CD4-positive, CD25-positive, alpha-beta regulatory T cell (primary cell): ENCODE results near the gene ATXN7L3. TPM values are rescaled to one million over a fixed set of nuclear protein-coding genes. Genes with fewer than 3 reads are reported as not detected.
A peak's percentile ranks its signal among the peaks of the same experiment; 100 is the strongest.

Experiments
- ATAC-seq, 2 donors: fragments of 150-1000 bp; cut with Tn5 transposase; one replicate each; pipeline ENCODE4 v1.10.0; 2021; ENCODE audit warnings: low read depth in 2 of 2, moderate number of reproducible peaks in 2 of 2, moderate library complexity in 1 of 2
- DNase-seq, 3 donors: peaks; one replicate each; pipeline versions ENCODE4 v3.0.0 to v3.0.0-alpha.2; 2012 to 2022; ENCODE audit warnings: mixed read lengths in 1 of 3
- H3K27ac ChIP-seq: one replicate; pipeline ENCODE4 v1.7.0; 2013; ENCODE audit warnings: mild to moderate bottlenecking, low read length; ENCODE audit not compliant: insufficient read depth, poor library complexity, severe bottlenecking
- H3K27me3 ChIP-seq: one replicate; pipeline ENCODE4 v1.7.0; 2013; ENCODE audit warnings: low read length; ENCODE audit not compliant: control insufficient read depth, insufficient read depth
- H3K36me3 ChIP-seq: one replicate; pipeline ENCODE4 v1.7.0; 2013; ENCODE audit warnings: mild to moderate bottlenecking, low read length, moderate library complexity; ENCODE audit not compliant: control insufficient read depth, insufficient read depth
- H3K4me1 ChIP-seq: 2 replicates; pipeline ENCODE4 v1.7.0; 2013; ENCODE audit warnings: mild to moderate bottlenecking, low read length; ENCODE audit not compliant: insufficient read depth, control insufficient read depth, poor library complexity, severe bottlenecking
- H3K4me3 ChIP-seq: one replicate; pipeline ENCODE4 v1.7.0; 2013; ENCODE audit warnings: low read depth, mild to moderate bottlenecking, low read length, moderate library complexity
- H3K9me3 ChIP-seq, 2 experiments: 1 replicate in 1 of 2; 2 replicates in 1 of 2; pipeline ENCODE4 v1.7.0; 2013; ENCODE audit warnings: low read length in 2 of 2, mild to moderate bottlenecking in 1 of 2, moderate library complexity in 1 of 2; ENCODE audit not compliant: control insufficient read depth in 2 of 2
- H3K27ac Mint-ChIP-seq, 3 donors: one replicate each; pipeline ENCODE4 v1.8.0; 2020 to 2022; ENCODE audit warnings: mild to moderate bottlenecking in 3 of 3, mixed read lengths in 3 of 3, moderate library complexity in 2 of 3
- H3K27me3 Mint-ChIP-seq: one replicate; pipeline ENCODE4 v1.8.0; 2022; ENCODE audit warnings: mild to moderate bottlenecking, mixed read lengths
- H3K36me3 Mint-ChIP-seq: one replicate; pipeline ENCODE4 v1.8.0; 2020; ENCODE audit warnings: mixed read lengths
- H3K4me1 Mint-ChIP-seq, 4 donors: one replicate each; pipeline ENCODE4 v1.8.0; 2020 to 2022; ENCODE audit warnings: mixed read lengths in 4 of 4, mild to moderate bottlenecking in 1 of 4
- H3K4me3 Mint-ChIP-seq, 4 donors: one replicate each; pipeline ENCODE4 v1.8.0; 2020 to 2022; ENCODE audit warnings: mild to moderate bottlenecking in 4 of 4, mixed read lengths in 4 of 4, moderate library complexity in 3 of 4
- H3K9me3 Mint-ChIP-seq, 7 donors: one replicate each; pipeline ENCODE4 v1.8.0; 2020 to 2022; ENCODE audit warnings: mixed read lengths in 7 of 7, mild to moderate bottlenecking in 3 of 7, moderate library complexity in 2 of 7
- polyA plus RNA-seq, 4 donors: library from polyadenylated mRNA; unstranded; fragments of 300-500 nt; fragmentation: Illumina TruSeq; gene quantifications; one replicate each; pipeline ENCODE4 v1.2.3, GENCODE V29; 2021
- total RNA-seq: library from RNA; stranded (reverse); gene quantifications from one replicate; pipeline ENCODE4 v1.2.3, GENCODE V29; 2022

The ATXN7L3 gene
- total and polyA plus RNA-seq, 5 donors from 2014 or later, result 10.3 to 103 (median 14.1) TPM

GRCh38 chr17:44174427-44174826 lies 25.3 kb downstream of the ATXN7L3 start:
- Mint-ChIP-seq H3K27me3 (no peaks in the 10 kb centered on the region), H3K36me3 (peaks cover 13% of the 10 kb centered on the region), H3K4me1 (peaks cover 0 to 4% (median 3%) of the 10 kb centered on the region in 4 donors), H3K27ac (no peak overlapping the region), H3K4me3 (no peak overlapping the region), H3K9me3 (no peaks in the 10 kb centered on the region)
- no peaks in the 10 kb centered on the region for H3K4me1 ChIP-seq
- H3K9me3 ChIP-seq, result no peaks in the 10 kb centered on the region
- no peak for ATAC-seq
- no peak overlapping the region for H3K4me3 ChIP-seq
- no peak for DNase-seq
- H3K27ac ChIP-seq, result no peak overlapping the region
- H3K36me3 ChIP-seq, result peaks cover 14% of the 10 kb centered on the region
- no peaks in the 10 kb centered on the region for H3K27me3 ChIP-seq

- Histone ChIP-seq H3K27me3 (no peaks in the 10 kb centered on the region), H3K36me3 (peaks cover 3% of the 10 kb centered on the region), H3K27ac (no peak overlapping the region), H3K9me3 (no peaks in the 10 kb centered on the region), H3K4me1 (no peaks in the 10 kb centered on the region), H3K4me3 (no peak overlapping the region)
- H3K4me3 Mint-ChIP-seq, result no peak overlapping the region
- DNase-seq, result no peak
- H3K27ac Mint-ChIP-seq, result peak overlapping the region in 2 of 3 donors; percentile 43 to 51
- H3K9me3 Mint-ChIP-seq, result no peaks in the 10 kb centered on the region
- peaks cover 0 to 15% (median 9%) of the 10 kb centered on the region in 4 donors for H3K4me1 Mint-ChIP-seq
- H3K36me3 Mint-ChIP-seq, result peaks cover 7% of the 10 kb centered on the region
- H3K27me3 Mint-ChIP-seq, result no peaks in the 10 kb centered on the region
- no peak for ATAC-seq
These were observed 27.7 kb downstream of the ATXN7L3 start for GRCh38 chr17:44171931-44172455.

- Mint-ChIP-seq H3K4me3 (no peak within 1 kb of the TSS), H3K36me3 (peaks cover 2% of the 10 kb centered on the region), H3K9me3 (no peaks in the 10 kb centered on the region), H3K4me1 (peaks cover 0 to 14% (median 9%) of the 10 kb centered on the region in 4 donors), H3K27ac (peak within 1 kb of the TSS in 1 of 3 donors; percentile 53), H3K27me3 (no peaks in the 10 kb centered on the region)
- H3K36me3 ChIP-seq, result peaks cover 3% of the 10 kb centered on the region
- no peak within 1 kb of the TSS for H3K4me3 ChIP-seq
- ATAC-seq (no peak), DNase-seq (no peak)
- H3K27ac ChIP-seq, result no peak within 1 kb of the TSS
- no peaks in the 10 kb centered on the region for H3K4me1 ChIP-seq
- H3K9me3 ChIP-seq, result no peaks in the 10 kb centered on the region
- no peaks in the 10 kb centered on the region for H3K27me3 ChIP-seq
These were observed 29.0 kb downstream of the ATXN7L3 start, which contains the start of gene ASB16 for GRCh38 chr17:44170499-44171201. Gene ASB16, plus strand, starts transcription at chr17:44170704. Its CDS starts 86 bp downstream, at chr17:44170790.

- no peaks in the 10 kb centered on the region for H3K36me3 Mint-ChIP-seq
- ATAC-seq, result no peak
These were observed 29.6 kb downstream of the ATXN7L3 start for GRCh38 chr17:44170135-44170498.

GRCh38 chr17:44167181-44167861 lies 32.4 kb downstream of the ATXN7L3 start:
- H3K27ac Mint-ChIP-seq, result peak overlapping the region in 1 of 3 donors; percentile 62
- Histone ChIP-seq H3K4me3 (no peak overlapping the region), H3K4me1 (no peaks in the 10 kb centered on the region), H3K27me3 (no peaks in the 10 kb centered on the region), H3K36me3 (no peaks in the 10 kb centered on the region), H3K9me3 (no peaks in the 10 kb centered on the region), H3K27ac (no peak overlapping the region)
- H3K27me3 Mint-ChIP-seq, result no peaks in the 10 kb centered on the region
- DNase-seq (no peak), ATAC-seq (no peak)
- peaks cover 0 to 11% (median 9%) of the 10 kb centered on the region in 4 donors for H3K4me1 Mint-ChIP-seq
- no peak overlapping the region for H3K4me3 Mint-ChIP-seq
- no peaks in the 10 kb centered on the region for H3K36me3 Mint-ChIP-seq
- no peaks in the 10 kb centered on the region for H3K9me3 Mint-ChIP-seq

More at GRCh38 chr17:44170135-44170498, 29.6 kb downstream of the ATXN7L3 start:
- H3K4me1 Mint-ChIP-seq, result peaks cover 0 to 11% (median 9%) of the 10 kb centered on the region in 4 donors
- no peak overlapping the region for H3K27ac ChIP-seq
- H3K36me3 ChIP-seq, result peaks cover 3% of the 10 kb centered on the region
- H3K9me3 Mint-ChIP-seq, result no peaks in the 10 kb centered on the region
- no peaks in the 10 kb centered on the region for H3K27me3 ChIP-seq
- H3K27me3 Mint-ChIP-seq, result no peaks in the 10 kb centered on the region
- H3K4me3 ChIP-seq, result no peak overlapping the region
- DNase-seq, result no peak
- H3K4me3 Mint-ChIP-seq, result no peak overlapping the region
- H3K9me3 ChIP-seq, result no peaks in the 10 kb centered on the region
- H3K27ac Mint-ChIP-seq, result peak overlapping the region in 1 of 3 donors; percentile 53
- H3K4me1 ChIP-seq, result no peaks in the 10 kb centered on the region

GRCh38 chr17:44164476-44164875 lies 35.2 kb downstream of the ATXN7L3 start:
- H3K4me1 Mint-ChIP-seq, result peaks cover 4 to 16% (median 12%) of the 10 kb centered on the region in 4 donors
- H3K4me3 Mint-ChIP-seq, result no peak overlapping the region
- ATAC-seq, result no peak

GRCh38 chr17:44159519-44160210 lies 40.0 kb downstream of the ATXN7L3 start:
- H3K27me3 Mint-ChIP-seq, result no peaks in the 10 kb centered on the region
- H3K9me3 Mint-ChIP-seq, result no peaks in the 10 kb centered on the region
- H3K27ac Mint-ChIP-seq, result peak overlapping the region; percentile 67 to 82 (median 81)
- Histone ChIP-seq H3K9me3 (no peaks in the 10 kb centered on the region), H3K27ac (peak overlapping the region; percentile 71), H3K27me3 (no peaks in the 10 kb centered on the region), H3K36me3 (no peaks in the 10 kb centered on the region), H3K4me1 (peaks cover 9% of the 10 kb centered on the region), H3K4me3 (peak overlapping the region; percentile 64)
- no peaks in the 10 kb centered on the region for H3K36me3 Mint-ChIP-seq
- H3K4me1 Mint-ChIP-seq, result peaks cover 6 to 9% (median 7%) of the 10 kb centered on the region in 4 donors
- peak overlapping the region in 3 of 4 donors; percentile 7 to 58 (median 48) for H3K4me3 Mint-ChIP-seq
- peak; percentile 81 to 82 for ATAC-seq
- DNase-seq, result peak; percentile 47 to 68 (median 58)

More at GRCh38 chr17:44164476-44164875, 35.2 kb downstream of the ATXN7L3 start:
- Histone ChIP-seq H3K4me3 (no peak overlapping the region), H3K4me1 (peaks cover 6% of the 10 kb centered on the region), H3K27ac (no peak overlapping the region), H3K9me3 (no peaks in the 10 kb centered on the region), H3K27me3 (no peaks in the 10 kb centered on the region), H3K36me3 (no peaks in the 10 kb centered on the region)
- Mint-ChIP-seq H3K27me3 (no peaks in the 10 kb centered on the region), H3K9me3 (no peaks in the 10 kb centered on the region), H3K27ac (no peak overlapping the region), H3K36me3 (no peaks in the 10 kb centered on the region)
- DNase-seq, result no peak
